ENCODE results near the gene PREX1. TPM values are rescaled to one million over a fixed set of nuclear protein-coding genes. Genes with fewer than 3 reads are reported as not detected.

PREX1 gene
- total RNA-seq, 2 donors from 2014 or later = 7.4 to 37.9 TPM

- WGBS = 67% methylated on average over 9 of the region's 9 CpGs
- Histone ChIP-seq H3K36me3 (no peaks in the 10 kb centered on the region), H3K4me1 (replicated peaks) (no peaks in the 10 kb centered on the region), H3K27me3 (replicated peaks; ENCODE audit: insufficient read depth) (no peaks in the 10 kb centered on the region), H3K4me3 (no peak overlapping the region), H3K27ac (no peak overlapping the region), H3K9me3 (no peaks in the 10 kb centered on the region)
- no peak for TF ChIP-seq POLR2AphosphoS5 (IDR thresholded peaks at IDR 0.05)
- no peak for TF ChIP-seq CTCF (IDR thresholded peaks at IDR 0.05)
- intact Hi-C loops (cut with DNase I) = no loop called here
- no peak for DNase-seq (ENCODE audit: low spot score)
Measured at GRCh38 chr20:48770700-48771442, 56.9 kb downstream of the PREX1 start.

- H3K36me3 ChIP-seq = no peaks in the 10 kb centered on the region
- 56% methylated on average over 21 of the region's 21 CpGs for WGBS
- H3K9me3 ChIP-seq = no peaks in the 10 kb centered on the region
- no peak for DNase-seq (ENCODE audit: low spot score)
- H3K27ac ChIP-seq = no peak overlapping the region
- TF ChIP-seq POLR2A (IDR thresholded peaks at IDR 0.05) (no peak), POLR2AphosphoS5 (IDR thresholded peaks at IDR 0.05) (no peak), CTCF (IDR thresholded peaks at IDR 0.05) (no peak)
- no peaks in the 10 kb centered on the region for H3K4me1 ChIP-seq (replicated peaks)
- intact Hi-C loops (cut with DNase I) = no loop called here
- no peaks in the 10 kb centered on the region for H3K27me3 ChIP-seq (replicated peaks; ENCODE audit: insufficient read depth)
- H3K4me3 ChIP-seq = no peak overlapping the region
Measured at GRCh38 chr20:48769069-48769983, 58.5 kb downstream of the PREX1 start.

- no peak overlapping the region for H3K4me3 ChIP-seq
- H3K9me3 ChIP-seq = no peaks in the 10 kb centered on the region
- 82% methylated on average over 27 of the region's 27 CpGs for WGBS
- H3K27me3 ChIP-seq (replicated peaks; ENCODE audit: insufficient read depth) = no peaks in the 10 kb centered on the region
- TF ChIP-seq POLR2AphosphoS5 (IDR thresholded peaks at IDR 0.05) (no peak), POLR2A (IDR thresholded peaks at IDR 0.05) (no peak), CTCF (IDR thresholded peaks at IDR 0.05) (no peak)
- no peak for DNase-seq (ENCODE audit: low spot score)
- no peak overlapping the region for H3K27ac ChIP-seq
- no peaks in the 10 kb centered on the region for H3K4me1 ChIP-seq (replicated peaks)
- intact Hi-C loops (cut with DNase I) = no loop called here
- H3K36me3 ChIP-seq = no peaks in the 10 kb centered on the region
Measured at GRCh38 chr20:48766961-48767960, 60.5 kb downstream of the PREX1 start.

GRCh38 chr20:48766205-48766604 is 61.6 kb downstream of the PREX1 start:
- Histone ChIP-seq H3K9me3 (no peaks in the 10 kb centered on the region), H3K36me3 (no peaks in the 10 kb centered on the region), H3K27me3 (replicated peaks; ENCODE audit: insufficient read depth) (no peaks in the 10 kb centered on the region), H3K27ac (no peak overlapping the region), H3K4me1 (replicated peaks) (no peaks in the 10 kb centered on the region), H3K4me3 (no peak overlapping the region)
- DNase-seq (ENCODE audit: low spot score) = no peak
- intact Hi-C loops (cut with DNase I) = no loop called here
- 86% methylated on average over 7 of the region's 7 CpGs for WGBS
- TF ChIP-seq CTCF (IDR thresholded peaks at IDR 0.05) (no peak), POLR2A (IDR thresholded peaks at IDR 0.05) (no peak), POLR2AphosphoS5 (IDR thresholded peaks at IDR 0.05) (no peak)

Measured in prostate gland (tissue), 2 donors.